Tibial artery (tissue), 4 donors: ENCODE results near the gene FRS2.
"Not testable (repeated sequence)": the region's sequence is repeated elsewhere in the genome, so short reads cannot be mapped to it uniquely, and the experiment has no call there.

Experiments used
- DNase-seq, 2 donors: peaks; one replicate each; pipeline ENCODE4 v3.0.0-alpha.2; 2019
- H3K27ac ChIP-seq, 2 donors: fragments of 200-600 bp; sonication (generic) in 1 of 2; 1 replicate in 1 of 2; 2 replicates in 1 of 2; pipeline ENCODE4 v1.5.1; 2018 to 2019; ENCODE audit warnings: mild to moderate bottlenecking in 1 of 2
- H3K27me3 ChIP-seq, 2 donors: fragments of 200-600 bp; sonication (generic) in 1 of 2; one replicate each; pipeline versions ENCODE4 v1.5.1 to v1.6.0; 2016 to 2019
- H3K36me3 ChIP-seq, 3 donors: fragments of 200-600 bp; sonication (generic) in 2 of 3; one replicate each; pipeline ENCODE4 v1.5.1; 2016 to 2019; ENCODE audit warnings: mild to moderate bottlenecking in 2 of 3
- H3K4me1 ChIP-seq, 4 donors: fragments of 200-600 bp; sonication (generic) in 2 of 4; 1 replicate in 3 of 4; 2 replicates in 1 of 4; pipeline ENCODE4 v1.5.1; 2016 to 2019
- H3K4me3 ChIP-seq, 2 donors: fragments of 200-600 bp; sonication (generic) in 1 of 2; 1 replicate in 1 of 2; 2 replicates in 1 of 2; pipeline ENCODE4 v1.5.1; 2018 to 2019; ENCODE audit warnings: mild to moderate bottlenecking in 2 of 2
- H3K9me3 ChIP-seq, 3 donors: fragments of 200-600 bp; sonication (generic) in 1 of 3; one replicate each; pipeline ENCODE4 v1.5.1; 2016 to 2019
- CTCF ChIP-seq, 2 experiments: fragments of 200-600 bp in 1 of 2; fragments of 450-650 bp in 1 of 2; IDR thresholded peaks; one replicate each; pipeline ENCODE4 v1.5.1; 2017 to 2019; ENCODE audit warnings: antibody characterized with exemption in 2 of 2, mild to moderate bottlenecking in 1 of 2, moderate library complexity in 1 of 2
- intact Hi-C: fragments of 100-400 bp; cut with DNase I; formaldehyde crosslinking; loops from one replicate; pipeline ENCODE4 v1.15.0; 2023; ENCODE audit warnings: low total_unique reads

FRS2 gene

DNA sequence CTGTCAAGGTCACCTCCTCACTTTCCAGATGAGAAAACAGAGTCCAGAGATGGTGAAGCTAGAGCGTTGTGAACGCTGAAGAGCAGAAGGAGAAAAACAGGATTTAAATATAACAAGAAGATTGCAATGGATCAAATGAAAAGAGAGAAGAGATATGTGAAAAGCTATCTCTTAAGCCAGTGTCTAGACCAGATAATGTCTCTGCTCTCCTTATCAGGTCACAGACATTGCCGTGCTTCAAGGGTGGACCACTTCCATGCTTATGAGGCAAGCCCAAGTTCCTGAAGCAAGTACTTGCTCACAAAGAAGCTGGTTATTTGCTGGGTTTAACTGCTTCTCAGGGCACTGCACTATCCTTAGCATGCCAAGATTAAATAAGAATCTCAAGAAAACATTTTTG, 31.6 kb upstream of the FRS2 start:
- H3K27ac ChIP-seq, result no peak overlapping the region
- H3K4me1 ChIP-seq, result peaks cover 0 to 27% (median 18%) of the 10 kb centered on the region in 4 donors
- DNase-seq, result no peak
- H3K4me3 ChIP-seq, result no peak overlapping the region
- intact Hi-C loops, result no loop called here
- no peaks in the 10 kb centered on the region for H3K9me3 ChIP-seq
- no peaks in the 10 kb centered on the region for H3K27me3 ChIP-seq
- TF ChIP-seq CTCF (IDR thresholded peaks at IDR 0.05), result no peak
- H3K36me3 ChIP-seq, result no peaks in the 10 kb centered on the region

GRCh38 chr12:69440016-69440415, 30.2 kb upstream of the FRS2 start:
- no peak for DNase-seq
- no peak for TF ChIP-seq CTCF (IDR thresholded peaks at IDR 0.05)
- no peaks in the 10 kb centered on the region for H3K9me3 ChIP-seq
- H3K27me3 ChIP-seq, result no peaks in the 10 kb centered on the region
- no peak overlapping the region for H3K27ac ChIP-seq
- no peaks in the 10 kb centered on the region for H3K36me3 ChIP-seq
- H3K4me3 ChIP-seq, result no peak overlapping the region
- peaks cover 0 to 20% (median 15%) of the 10 kb centered on the region in 4 donors for H3K4me1 ChIP-seq
- intact Hi-C loops, result no loop called here

GRCh38 chr12:69440886-69441285, 29.3 kb upstream of the FRS2 start:
- H3K27me3 ChIP-seq, result no peaks in the 10 kb centered on the region
- TF ChIP-seq CTCF (IDR thresholded peaks at IDR 0.05), result no peak
- no peak overlapping the region for H3K27ac ChIP-seq
- intact Hi-C loops, result no loop called here
- H3K36me3 ChIP-seq, result no peaks in the 10 kb centered on the region
- H3K4me1 ChIP-seq, result peaks cover 0 to 11% (median 7%) of the 10 kb centered on the region in 4 donors
- no peaks in the 10 kb centered on the region for H3K9me3 ChIP-seq
- no peak overlapping the region for H3K4me3 ChIP-seq
- DNase-seq, result no peak

DNA sequence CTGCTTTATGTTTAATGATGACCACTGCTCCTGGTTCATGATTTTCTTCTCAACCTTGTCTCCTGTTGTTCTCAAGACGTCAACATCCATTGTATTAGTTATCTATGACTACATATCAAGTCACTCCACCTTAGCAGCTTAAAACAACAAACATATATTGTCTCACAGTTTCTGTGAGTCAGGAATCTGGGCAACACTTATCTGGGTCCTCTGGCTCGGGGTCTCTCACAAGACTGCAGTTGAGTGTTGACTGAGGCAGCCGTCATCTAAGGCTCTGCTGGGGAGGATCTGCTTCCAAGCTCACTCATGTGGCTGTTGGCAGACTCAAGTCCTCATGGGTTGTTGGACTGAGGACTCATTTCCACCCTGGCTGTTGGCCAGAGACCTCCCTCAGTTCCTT, 27.3 kb upstream of the FRS2 start:
- Histone ChIP-seq H3K4me3 (no peak overlapping the region), H3K27ac (no peak overlapping the region), H3K27me3 (no peaks in the 10 kb centered on the region), H3K36me3 (no peaks in the 10 kb centered on the region), H3K4me1 (no peaks in the 10 kb centered on the region), H3K9me3 (no peaks in the 10 kb centered on the region)
- DNase-seq, result no peak
- intact Hi-C loops, result no loop called here
- TF ChIP-seq CTCF (IDR thresholded peaks at IDR 0.05), result no peak

- no peaks in the 10 kb centered on the region for H3K9me3 ChIP-seq
- no peaks in the 10 kb centered on the region for H3K36me3 ChIP-seq
- H3K27ac ChIP-seq, result no peak overlapping the region
- DNase-seq, result no peak
- H3K4me1 ChIP-seq, result no peaks in the 10 kb centered on the region
- no peaks in the 10 kb centered on the region for H3K27me3 ChIP-seq
- no peak for TF ChIP-seq CTCF (IDR thresholded peaks at IDR 0.05)
- intact Hi-C loops, result no loop called here
- H3K4me3 ChIP-seq, result no peak overlapping the region
Measured at GRCh38 chr12:69443916-69444315, 26.3 kb upstream of the FRS2 start.

- TF ChIP-seq CTCF (IDR thresholded peaks at IDR 0.05), result no peak
- DNase-seq, result no peak
- Histone ChIP-seq H3K27ac (no peak overlapping the region), H3K4me3 (no peak overlapping the region), H3K4me1 (no peaks in the 10 kb centered on the region), H3K36me3 (no peaks in the 10 kb centered on the region), H3K9me3 (no peaks in the 10 kb centered on the region), H3K27me3 (no peaks in the 10 kb centered on the region)
- intact Hi-C loops, result no loop called here
Measured at GRCh38 chr12:69447892-69448291, 22.3 kb upstream of the FRS2 start.

GRCh38 chr12:69452598-69453132, 17.5 kb upstream of the FRS2 start:
- H3K4me1 ChIP-seq, H3K27ac ChIP-seq, DNase-seq, H3K4me3 ChIP-seq, H3K9me3 ChIP-seq, H3K27me3 ChIP-seq, H3K36me3 ChIP-seq, intact Hi-C loops: not testable (repeated sequence)
